HS-5 (cell line): ENCODE measurements around the gene PIK3CA.
"Not testable (repeated sequence)": the region's sequence is repeated elsewhere in the genome, so short reads cannot be mapped to it uniquely, and the experiment has no call there.

Experiments used
- DNase-seq: peaks from one replicate; pipeline ENCODE4 v3.0.0-alpha.2; 2012; ENCODE audit warnings: low read depth

PIK3CA gene

GRCh38 chr3:179147873-179148615 lies at the start of gene PIK3CA:
TSS of gene PIK3CA (plus strand) at chr3:179148357. CDS start at chr3:179198826, 50,469 bp downstream.
- peak; percentile 94 for DNase-seq

- no peak for DNase-seq
Measured at GRCh38 chr3:179098388-179099077, 49.6 kb upstream of the PIK3CA start.

DNA sequence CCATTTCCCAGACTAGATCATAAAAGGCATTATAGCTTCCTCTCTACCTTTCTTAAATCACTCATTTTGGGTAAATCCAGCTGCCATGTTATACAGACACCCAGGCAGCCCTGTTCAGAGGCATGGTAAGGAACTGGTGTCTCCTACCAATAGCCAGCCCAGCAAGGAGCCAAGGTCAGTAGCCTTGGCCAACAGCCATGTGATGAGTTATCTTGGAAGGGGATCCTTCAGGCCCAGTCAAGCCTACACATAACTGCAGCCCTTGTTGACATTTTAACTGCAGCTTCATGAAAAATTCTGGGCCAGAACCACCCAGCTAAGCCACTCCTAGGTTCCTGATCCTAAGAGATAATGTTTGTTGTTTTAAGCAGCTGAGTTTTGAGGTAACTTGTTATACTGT lies 47.5 kb upstream of the PIK3CA start:
- DNase-seq = no peak

DNA sequence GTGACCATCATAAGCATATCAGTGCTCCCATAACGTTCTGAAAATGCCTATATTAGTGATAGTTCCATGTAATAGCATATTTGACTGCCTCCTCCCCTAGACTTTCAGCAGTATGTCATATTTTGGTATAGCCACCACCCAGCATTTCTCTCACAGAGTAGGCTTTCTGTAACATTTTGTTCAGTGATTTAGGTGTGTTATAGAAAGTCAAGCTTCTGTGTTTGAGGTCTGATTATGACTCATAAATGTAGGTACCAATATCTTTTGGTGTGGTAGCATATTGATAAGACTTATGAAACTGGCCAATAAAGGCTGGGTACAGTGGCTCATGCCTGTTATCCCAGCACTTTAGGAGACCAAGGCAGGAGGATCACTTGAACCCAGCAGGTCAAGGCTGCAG lies 42.3 kb upstream of the PIK3CA start:
- DNase-seq = no peak

- DNase-seq = no peak
Measured at GRCh38 chr3:179107617-179108016, 40.5 kb upstream of the PIK3CA start.

GRCh38 chr3:179108086-179108485 lies 40.1 kb upstream of the PIK3CA start:
- peak; percentile 65 for DNase-seq

DNA sequence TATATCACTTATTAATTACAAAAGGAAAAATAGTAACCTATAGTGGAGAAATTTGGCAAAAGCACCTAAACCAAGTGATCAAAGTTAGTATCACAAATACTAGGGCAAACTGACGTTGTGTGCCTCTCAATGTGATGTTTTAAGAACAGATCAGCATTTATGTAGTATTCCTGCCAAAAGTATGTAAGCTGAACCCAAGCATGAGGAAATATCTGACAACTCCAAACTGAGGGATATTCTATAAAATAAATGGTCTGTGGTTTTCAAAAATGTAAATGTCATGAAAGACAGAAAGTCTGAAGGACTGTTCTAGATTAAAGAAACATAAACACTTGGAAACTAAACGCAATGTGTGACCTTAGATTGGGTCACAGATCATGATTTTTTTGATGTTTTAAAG lies 34.3 kb upstream of the PIK3CA start:
- no peak for DNase-seq

DNA sequence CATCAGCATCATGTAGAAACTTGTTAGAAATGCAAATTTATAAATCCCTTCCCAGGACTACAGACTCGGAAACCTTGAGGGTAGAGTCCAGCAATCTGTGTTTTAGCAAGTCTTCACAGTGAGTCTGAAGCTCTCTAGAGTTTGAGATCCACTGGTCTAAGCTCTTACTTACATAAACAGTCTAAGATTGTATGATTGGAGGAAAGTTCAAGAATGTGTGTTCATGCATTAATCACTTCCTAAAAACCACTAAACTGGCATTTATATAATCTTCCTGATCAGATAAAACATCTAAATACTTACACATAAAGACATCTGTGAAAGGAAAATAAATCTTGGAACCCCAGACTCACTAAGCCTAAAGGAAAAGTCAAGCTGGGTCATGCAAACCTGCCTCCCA lies 32.7 kb upstream of the PIK3CA start:
- not testable (repeated sequence) for DNase-seq

DNA sequence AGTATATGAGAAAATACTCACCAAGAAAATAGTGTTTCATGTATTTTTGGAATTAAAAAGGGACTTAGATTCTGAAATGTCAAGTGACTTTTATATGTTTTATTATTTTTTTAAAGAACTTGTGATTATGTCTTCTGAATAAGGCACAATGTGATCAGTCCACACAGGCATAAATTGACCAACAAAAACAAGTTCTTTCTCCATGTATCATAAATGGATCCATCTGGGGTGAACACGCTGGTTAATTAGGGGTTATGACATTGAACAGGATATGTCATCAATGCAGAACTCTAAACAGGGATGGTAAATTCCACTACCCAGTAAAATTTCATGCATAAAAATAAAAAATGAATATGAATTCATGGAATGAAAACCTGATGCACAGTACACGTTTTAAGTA lies 31.3 kb upstream of the PIK3CA start:
- DNase-seq = no peak

GRCh38 chr3:179132191-179132890 lies 15.8 kb upstream of the PIK3CA start:
- DNase-seq = not testable (repeated sequence)

- no peak for DNase-seq
Measured at GRCh38 chr3:179133575-179133974, 14.6 kb upstream of the PIK3CA start.

DNA sequence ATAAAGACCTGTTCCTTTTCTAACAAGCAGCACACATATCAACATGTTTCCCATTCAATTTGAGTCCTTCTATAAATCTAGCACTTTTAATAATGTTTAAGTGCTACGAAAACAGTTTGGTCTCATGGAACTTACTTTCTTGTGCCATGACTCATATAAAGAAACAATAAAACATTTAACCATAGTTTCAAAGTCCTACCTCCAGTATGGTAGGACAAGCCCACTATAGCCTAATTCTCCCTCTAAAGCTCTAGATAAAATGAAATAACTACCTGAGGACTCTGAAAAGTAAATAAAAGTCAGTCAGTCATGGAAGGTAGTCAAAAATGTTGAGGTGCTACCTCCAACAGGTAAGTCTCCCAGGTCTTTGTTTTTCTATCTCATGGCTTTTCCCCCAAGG lies 12.0 kb upstream of the PIK3CA start:
- no peak for DNase-seq

GRCh38 chr3:179141890-179142289 lies 6.3 kb upstream of the PIK3CA start:
- no peak for DNase-seq

GRCh38 chr3:179146911-179147513 lies 1.1 kb upstream of the PIK3CA start:
- DNase-seq = peak; percentile 70

DNA sequence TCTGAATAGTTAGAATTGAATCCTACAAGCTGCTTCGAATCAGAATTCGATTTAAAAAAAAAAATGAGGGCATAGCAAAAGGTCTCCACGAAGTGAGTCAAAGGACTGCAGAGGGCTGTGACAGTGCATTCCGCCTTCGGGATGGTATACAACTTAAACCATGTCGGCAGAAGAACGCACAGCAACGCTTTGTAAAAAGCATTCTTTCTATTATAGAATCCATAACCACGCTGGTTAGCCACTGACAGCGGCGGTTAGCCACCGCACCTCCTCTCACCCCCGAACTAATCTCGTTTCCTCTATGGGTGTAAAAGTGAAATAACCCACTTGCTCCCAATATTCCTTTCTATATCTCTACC lies 664 bp upstream of the PIK3CA start:
- no peak for DNase-seq

DNA sequence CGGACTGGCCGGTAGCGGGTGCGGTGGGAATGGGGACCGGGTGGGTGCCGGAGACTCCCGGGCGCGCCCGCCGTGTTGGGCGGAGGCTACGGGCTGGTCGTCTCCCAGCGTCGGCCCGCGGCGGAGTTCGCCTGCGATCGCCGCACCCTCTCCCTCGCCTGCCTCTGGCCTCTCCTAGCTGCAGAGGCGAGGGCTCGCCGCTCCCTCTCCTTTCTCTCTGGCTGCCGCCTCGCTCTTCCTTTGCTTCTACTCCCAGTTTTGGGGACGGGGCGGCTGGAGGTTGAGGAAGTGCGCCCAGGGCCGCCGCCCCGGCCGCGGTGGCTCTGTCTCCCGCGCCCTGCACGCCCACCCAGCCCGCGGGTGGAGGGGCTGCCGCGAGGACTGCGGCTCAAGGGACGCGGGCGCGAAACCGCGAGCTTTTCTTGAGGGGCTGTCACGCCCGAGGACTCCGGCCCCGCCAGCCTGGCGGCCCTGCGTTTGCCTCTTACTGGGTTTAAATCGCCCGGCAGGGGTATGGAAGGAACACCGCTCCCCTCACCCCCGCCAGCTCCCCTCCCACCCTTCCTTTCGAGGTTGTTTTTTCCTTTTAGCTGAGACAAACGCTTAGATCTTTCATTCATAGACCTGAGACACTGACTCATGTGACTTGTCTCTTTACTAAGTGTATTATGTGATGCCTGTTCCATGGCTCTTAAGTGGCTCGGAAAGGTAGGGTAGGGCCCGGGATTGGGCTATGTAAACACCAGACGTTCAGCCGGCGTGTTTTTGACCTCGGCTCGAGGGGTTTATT lies 654 bp downstream of the PIK3CA start:
- DNase-seq = no peak

DNA sequence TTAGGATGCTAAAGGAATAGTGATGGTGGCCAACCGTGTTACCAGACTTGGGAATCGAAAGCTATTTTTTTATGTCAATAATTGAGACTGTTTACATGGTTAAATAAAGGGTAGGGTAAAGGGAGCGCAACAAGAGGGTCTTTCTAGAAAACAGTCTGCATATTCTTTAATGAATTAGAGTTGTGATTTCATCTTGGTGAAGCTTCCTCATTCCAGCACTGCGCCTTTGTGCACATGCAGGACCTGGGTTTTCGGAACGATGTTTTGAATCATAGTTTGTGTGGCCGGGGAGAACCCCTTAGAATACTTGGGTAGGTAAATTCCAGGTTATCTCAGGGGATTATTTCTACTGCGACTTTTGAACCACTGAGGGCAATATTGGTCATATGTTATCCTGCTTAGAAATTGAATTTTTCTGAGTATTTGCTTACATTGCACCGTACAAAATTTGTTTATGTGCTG lies 1.3 kb downstream of the PIK3CA start:
- DNase-seq = no peak

GRCh38 chr3:179149951-179150350 lies 1.8 kb downstream of the PIK3CA start:
- no peak for DNase-seq

- no peak for DNase-seq
Measured at GRCh38 chr3:179150610-179151009, 2.5 kb downstream of the PIK3CA start.

DNA sequence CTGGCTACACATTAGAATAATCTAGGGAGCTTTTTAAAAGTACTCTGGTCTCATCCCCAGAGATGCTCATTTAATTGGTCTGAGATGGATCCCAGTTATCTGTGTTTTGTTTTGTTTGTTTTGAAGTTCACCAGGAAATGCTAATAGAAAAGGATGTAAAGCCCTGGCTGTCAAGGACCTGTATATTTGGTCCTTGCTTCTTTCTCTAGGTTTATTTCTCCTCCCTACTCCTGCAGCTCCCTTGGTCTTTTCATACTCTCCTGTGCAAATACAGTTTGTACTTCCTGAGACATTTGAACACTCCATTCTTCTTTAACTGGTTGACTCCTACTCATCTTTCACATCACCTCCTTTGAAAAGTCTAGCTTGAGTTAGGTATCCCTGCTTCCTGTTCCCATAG lies 3.3 kb downstream of the PIK3CA start:
- DNase-seq = no peak

- no peak for DNase-seq
Measured at GRCh38 chr3:179156170-179156569, 8.0 kb downstream of the PIK3CA start.

DNA sequence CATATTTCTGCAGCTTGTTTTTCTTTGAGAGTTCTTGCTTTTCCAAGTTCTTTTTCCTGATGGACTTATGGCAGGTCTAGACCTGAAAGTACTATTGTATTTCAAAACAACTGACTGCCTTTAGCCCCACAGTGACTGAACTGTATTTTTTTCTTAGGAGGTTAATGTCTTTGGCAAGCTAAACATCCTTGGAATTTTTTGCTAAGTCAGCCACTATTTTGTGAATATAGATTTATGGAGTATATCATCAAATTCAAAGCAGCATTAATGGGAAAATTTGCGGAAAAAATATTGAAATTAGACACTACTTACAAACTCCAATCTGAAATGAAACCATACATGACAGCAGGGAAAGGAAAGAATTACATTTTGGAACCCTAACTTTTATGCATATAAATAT lies 8.6 kb downstream of the PIK3CA start:
- DNase-seq = no peak
